HG03442 (cell line): ENCODE measurements around the gene LACTBL1.

Experiments
- ATAC-seq: cut with Tn5 transposase; IDR thresholded peaks from one replicate; pipeline ENCODE4 v1.9.1; 2021; ENCODE audit warnings: mild to moderate bottlenecking, moderate library complexity; ENCODE audit not compliant: unreplicated experiment

Gene LACTBL1

DNA sequence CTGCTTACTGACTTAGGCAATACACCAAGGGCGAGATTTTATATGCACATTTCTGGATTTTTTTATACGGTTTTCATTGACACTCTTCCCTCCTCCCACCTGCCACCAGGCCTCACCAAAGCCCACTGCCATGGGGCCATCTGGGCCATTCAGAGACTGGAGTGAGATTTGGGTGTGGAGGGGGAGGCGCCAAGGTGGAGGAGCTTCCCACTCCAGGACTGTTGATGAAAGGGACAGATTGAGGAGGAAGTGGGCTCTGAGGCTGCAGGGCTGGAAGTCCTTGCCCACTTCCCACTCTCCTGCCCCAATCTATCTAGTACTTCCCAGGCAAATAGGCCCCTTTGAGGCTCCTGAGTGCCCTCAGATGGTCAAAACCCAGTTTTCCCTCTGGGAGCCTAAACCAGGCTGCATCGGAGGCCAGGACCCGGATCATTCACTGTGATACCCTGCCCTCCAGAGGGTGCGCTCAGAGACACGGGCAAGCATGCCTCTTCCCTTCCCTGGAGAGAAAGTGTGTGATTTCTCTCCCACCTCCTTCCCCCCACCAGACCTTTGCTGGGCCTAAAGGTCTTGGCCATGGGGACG, 57.9 kb downstream of the LACTBL1 start:
- no peak for ATAC-seq

DNA sequence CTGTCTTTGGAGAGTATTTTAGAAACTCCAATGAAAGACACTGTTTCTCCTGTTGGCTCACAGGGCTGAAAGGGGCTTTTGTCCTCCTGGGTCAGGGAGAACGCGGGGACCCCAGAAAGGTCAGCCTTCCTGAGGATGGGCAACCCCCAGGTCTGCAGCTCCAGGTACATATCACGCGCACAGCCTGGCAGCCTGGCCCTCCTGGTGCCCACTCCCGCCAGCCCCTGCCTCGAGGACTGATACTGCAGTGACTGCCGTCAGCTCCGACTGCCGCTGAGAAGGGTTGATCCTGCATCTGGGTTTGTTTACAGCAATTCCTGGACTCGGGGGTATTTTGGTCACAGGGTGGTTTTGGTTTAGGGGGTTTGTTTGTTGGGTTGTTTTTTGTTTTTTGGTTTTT, 58.5 kb downstream of the LACTBL1 start:
- no peak for ATAC-seq

DNA sequence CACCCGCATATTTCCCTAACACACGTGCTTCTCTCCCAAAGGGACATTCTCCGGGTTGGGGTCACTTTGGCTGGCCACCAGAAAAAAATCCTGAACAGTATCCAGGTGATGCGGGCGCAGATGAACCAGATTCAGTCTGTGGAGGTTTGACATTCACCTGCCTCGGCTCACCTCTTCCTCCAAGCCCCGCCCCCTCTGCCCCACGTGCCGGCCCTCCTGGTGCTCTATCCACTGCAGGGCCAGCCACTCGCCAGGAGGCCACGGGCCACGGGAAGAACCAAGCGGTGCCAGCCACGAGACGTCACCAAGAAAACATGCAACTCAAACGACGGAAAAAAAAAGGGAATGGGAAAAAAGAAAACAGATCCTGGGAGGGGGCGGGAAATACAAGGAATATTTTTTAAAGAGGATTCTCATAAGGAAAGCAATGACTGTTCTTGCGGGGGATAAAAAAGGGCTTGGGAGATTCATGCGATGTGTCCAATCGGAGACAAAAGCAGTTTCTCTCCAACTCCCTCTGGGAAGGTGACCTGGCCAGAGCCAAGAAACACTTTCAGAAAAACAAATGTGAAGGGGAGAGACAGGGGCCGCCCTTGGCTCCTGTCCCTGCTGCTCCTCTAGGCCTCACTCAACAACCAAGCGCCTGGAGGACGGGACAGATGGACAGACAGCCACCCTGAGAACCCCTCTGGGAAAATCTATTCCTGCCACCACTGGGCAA, 59.1 kb downstream of the LACTBL1 start:
- ATAC-seq, result no peak

DNA sequence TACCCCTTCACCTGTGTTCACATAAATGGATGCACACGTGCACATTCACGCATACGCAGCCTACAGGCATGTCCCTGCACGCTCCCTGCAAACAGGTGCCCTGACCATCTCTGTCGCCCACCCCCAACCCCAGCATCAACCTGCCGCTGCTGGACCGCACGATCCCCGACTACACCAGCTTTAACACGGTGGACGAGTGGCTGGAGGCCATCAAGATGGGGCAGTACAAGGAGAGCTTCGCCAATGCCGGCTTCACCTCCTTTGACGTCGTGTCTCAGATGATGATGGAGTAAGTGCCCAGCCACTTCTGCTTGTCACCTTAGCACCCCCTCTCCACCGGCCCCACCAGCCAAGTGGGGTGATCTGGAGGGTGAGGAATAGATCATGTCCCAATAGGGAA, 60.4 kb downstream of the LACTBL1 start:
- ATAC-seq, result no peak

DNA sequence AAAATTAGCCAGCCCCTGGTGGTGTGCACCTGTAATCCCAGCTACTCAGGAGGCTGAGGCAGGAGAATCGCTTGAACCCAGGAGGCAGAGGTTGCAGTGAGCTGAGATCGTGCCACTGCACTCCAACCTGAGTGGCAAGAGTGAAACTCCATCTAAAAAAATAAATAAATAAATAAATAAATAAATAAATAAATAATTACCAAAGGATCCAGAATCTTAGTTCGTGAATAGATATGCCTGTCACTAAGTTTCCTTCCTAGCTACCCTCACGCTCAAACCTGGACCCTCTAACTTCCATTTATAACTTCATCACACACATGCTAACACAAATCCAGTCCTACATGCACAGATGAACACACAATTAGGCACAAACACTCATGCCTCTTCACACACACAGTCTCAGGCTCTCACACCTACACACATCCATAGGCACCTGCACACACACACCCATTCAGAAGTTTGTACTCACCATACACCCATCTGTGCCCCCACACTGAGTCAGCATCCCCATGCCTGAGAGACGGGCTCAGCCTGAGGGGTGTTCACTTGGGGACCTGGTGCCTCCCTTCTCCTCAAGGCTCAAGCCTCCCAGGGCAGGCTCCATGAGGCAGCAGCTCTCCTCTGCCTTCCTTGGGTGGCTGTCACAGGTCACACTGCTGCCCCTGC, 61.5 kb downstream of the LACTBL1 start:
- no peak for ATAC-seq

DNA sequence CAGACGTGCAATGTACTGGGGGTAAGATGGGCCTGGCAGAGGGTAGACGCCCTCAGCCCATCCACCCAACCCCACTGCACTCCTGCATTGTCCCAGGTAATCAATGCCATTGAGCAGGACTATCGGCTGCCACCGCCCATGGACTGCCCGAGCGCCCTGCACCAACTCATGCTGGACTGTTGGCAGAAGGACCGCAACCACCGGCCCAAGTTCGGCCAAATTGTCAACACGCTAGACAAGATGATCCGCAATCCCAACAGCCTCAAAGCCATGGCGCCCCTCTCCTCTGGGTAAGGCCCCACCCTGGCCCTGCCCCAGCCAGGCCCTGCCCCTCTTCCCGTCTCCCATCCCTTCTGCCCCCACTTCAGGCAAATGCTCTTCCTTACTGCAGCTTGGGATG, 62.4 kb downstream of the LACTBL1 start:
- ATAC-seq, result no peak

DNA sequence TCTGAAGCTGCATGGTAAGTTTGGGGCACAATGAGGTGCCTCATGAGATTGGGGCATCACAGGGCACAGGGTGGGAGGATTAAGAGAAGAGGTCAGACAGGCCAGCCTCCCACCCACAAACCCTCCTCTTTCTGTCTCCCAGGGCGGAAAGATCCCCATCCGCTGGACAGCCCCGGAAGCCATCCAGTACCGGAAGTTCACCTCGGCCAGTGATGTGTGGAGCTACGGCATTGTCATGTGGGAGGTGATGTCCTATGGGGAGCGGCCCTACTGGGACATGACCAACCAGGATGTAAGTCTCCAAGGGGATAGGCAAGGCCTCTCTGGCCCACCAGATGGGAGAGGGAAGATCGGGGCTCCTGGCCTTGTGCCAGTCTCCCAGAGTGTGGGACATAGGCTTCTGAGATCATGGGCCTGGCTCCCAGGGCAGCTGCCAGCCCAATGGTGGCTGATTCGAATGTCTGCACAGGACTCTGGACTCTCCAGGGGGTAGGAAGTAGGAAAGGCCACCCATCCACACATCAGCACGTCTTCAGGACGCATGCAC, 63.7 kb downstream of the LACTBL1 start:
- no peak for ATAC-seq

DNA sequence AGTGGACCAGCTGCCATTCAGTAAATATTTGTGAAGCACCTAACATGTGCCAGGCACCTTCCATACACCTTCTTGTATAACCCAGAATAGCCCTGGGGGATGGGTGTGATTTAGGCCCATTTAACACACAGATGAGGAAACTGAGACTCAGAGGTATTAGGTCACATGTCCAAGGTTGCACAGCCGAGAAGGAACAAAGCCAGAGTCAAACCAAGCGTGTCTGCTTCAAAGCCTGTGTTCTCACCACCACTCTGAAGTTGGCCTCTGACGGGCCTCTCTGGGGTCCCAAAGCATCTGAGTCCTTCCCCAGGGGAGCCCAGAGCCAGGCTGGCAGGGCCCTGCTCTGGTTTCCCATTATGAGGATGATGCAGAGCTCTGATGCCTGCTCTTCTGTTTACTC, 65.1 kb downstream of the LACTBL1 start:
- no peak for ATAC-seq

DNA sequence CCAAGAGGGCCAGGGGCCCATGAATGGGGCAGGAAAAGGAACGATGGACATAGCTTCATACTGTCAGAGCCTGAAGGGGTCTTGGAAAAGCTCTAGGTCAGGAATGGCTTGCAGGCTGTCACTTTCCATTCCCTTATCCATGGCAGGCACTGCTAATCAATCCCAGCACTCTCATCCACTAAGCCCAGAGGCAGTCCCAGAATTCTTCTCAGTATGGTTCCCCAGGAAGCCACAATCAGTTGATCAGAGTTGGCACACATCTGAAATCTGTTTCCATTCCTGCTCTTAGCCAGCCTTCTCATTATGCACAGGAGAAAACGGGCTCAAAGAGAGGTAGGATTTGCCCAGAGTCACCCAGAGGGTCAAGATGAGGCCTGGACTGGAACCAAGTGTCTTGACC, 65.7 kb downstream of the LACTBL1 start:
- no peak for ATAC-seq

DNA sequence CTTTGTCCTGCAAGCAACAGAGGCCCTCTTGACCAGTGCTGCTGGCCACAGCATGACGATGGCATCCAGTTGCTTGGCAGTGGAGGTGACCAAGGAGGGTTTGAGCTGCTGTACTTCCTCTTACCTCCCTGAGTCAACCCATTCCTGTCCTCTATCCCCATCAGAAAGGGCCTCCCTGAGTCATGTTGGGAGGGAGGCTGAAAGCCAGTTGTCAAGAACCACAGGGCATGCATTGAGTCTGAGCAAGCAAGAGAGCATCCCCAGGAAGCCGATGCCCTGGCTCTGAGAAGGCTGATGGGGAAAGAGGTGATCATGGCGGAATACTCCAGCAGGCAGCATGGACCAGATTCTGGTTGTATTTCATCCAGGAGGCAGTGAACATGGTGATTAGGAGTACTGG, 69.6 kb downstream of the LACTBL1 start:
- no peak for ATAC-seq
